ENCODE data around the gene TFF2. TPM values are rescaled to one million over a fixed set of nuclear protein-coding genes. Genes with fewer than 3 reads are reported as not detected.
A peak's percentile ranks its signal among the peaks of the same experiment; 100 is the strongest.

Gene TFF2
- total RNA-seq = not detected

- no peak for DNase-seq
- CTCF ChIA-PET = no interaction called here
- peaks cover 3% of the 10 kb centered on the region for H3K36me3 Mint-ChIP-seq (ENCODE audit: low read depth)
Measured at GRCh38 chr21:42350927-42351426, at the start of gene TFF2. TFF2 (minus strand) TSS chr21:42350994; CDS start chr21:42350957, 37 bp downstream.

GRCh38 chr21:42400525-42400924, 49.7 kb upstream of the TFF2 start:
- Mint-ChIP-seq H3K4me1 (ENCODE audit: low read depth) (peaks cover 56% of the 10 kb centered on the region), H3K27me3 (ENCODE audit: low read depth) (no peaks in the 10 kb centered on the region), H3K9me3 (ENCODE audit: insufficient read depth) (peaks cover 9% of the 10 kb centered on the region), H3K4me3 (no peak overlapping the region), H3K36me3 (ENCODE audit: low read depth) (peaks cover 35% of the 10 kb centered on the region), H3K27ac (no peak overlapping the region)
- POLR2A ChIA-PET = interaction anchor here (0.6 kb wide), 1 partner anchor 12 kb away, joined by 3 read pairs; no protein-coding TSS in a partner anchor
- ATAC-seq = no peak
- CTCF ChIA-PET = interaction anchor here (1.0 to 1.3 kb wide), 2 partner anchors 19 to 162 kb away, joined by 3 to 4 read pairs; no protein-coding TSS in a partner anchor
- no peak for DNase-seq

More at GRCh38 chr21:42350927-42351426, at the start of gene TFF2:
- H3K27me3 Mint-ChIP-seq (ENCODE audit: low read depth) = peaks cover 5% of the 10 kb centered on the region
- no peak for ATAC-seq
- no peaks in the 10 kb centered on the region for H3K4me1 Mint-ChIP-seq (ENCODE audit: low read depth)
- peaks cover 14% of the 10 kb centered on the region for H3K9me3 Mint-ChIP-seq (ENCODE audit: insufficient read depth)
- POLR2A ChIA-PET = no interaction called here
- no peak within 1 kb of the TSS for H3K27ac Mint-ChIP-seq
- H3K4me3 Mint-ChIP-seq = no peak within 1 kb of the TSS

GRCh38 chr21:42398436-42399028, 47.7 kb upstream of the TFF2 start:
- DNase-seq (no peak), ATAC-seq (no peak)
- Mint-ChIP-seq H3K27ac (peak overlapping the region; percentile 50), H3K9me3 (ENCODE audit: insufficient read depth) (peaks cover 9% of the 10 kb centered on the region), H3K27me3 (ENCODE audit: low read depth) (no peaks in the 10 kb centered on the region), H3K36me3 (ENCODE audit: low read depth) (peaks cover 24% of the 10 kb centered on the region), H3K4me1 (ENCODE audit: low read depth) (peaks cover 61% of the 10 kb centered on the region), H3K4me3 (no peak overlapping the region)
- ChIA-PET CTCF (interaction anchor here (0.7 to 1.2 kb wide), 7 partner anchors 13 to 61 kb away, joined by 3 to 5 read pairs (median 4); no protein-coding TSS in a partner anchor), POLR2A (interaction anchor here (0.7 to 1.2 kb wide), 4 partner anchors 11 to 26 kb away, joined by 3 read pairs; no protein-coding TSS in a partner anchor)

- DNase-seq (no peak), ATAC-seq (peak; percentile 24)
- peak overlapping the region; percentile 50 for H3K27ac Mint-ChIP-seq
- CTCF ChIA-PET = interaction anchor here (1.0 to 1.2 kb wide), 3 partner anchors 14 to 25 kb away, joined by 4 to 5 read pairs (median 4); no protein-coding TSS in a partner anchor
- POLR2A ChIA-PET = interaction anchor here (0.8 to 1.2 kb wide), 3 partner anchors 12 to 23 kb away, joined by 3 read pairs; no protein-coding TSS in a partner anchor
- H3K4me3 Mint-ChIP-seq = no peak overlapping the region
- H3K36me3 Mint-ChIP-seq (ENCODE audit: low read depth) = peaks cover 24% of the 10 kb centered on the region
- no peaks in the 10 kb centered on the region for H3K27me3 Mint-ChIP-seq (ENCODE audit: low read depth)
- peaks cover 9% of the 10 kb centered on the region for H3K9me3 Mint-ChIP-seq (ENCODE audit: insufficient read depth)
- H3K4me1 Mint-ChIP-seq (ENCODE audit: low read depth) = peaks cover 62% of the 10 kb centered on the region
Measured at GRCh38 chr21:42397746-42398394, 47.1 kb upstream of the TFF2 start.

- CTCF ChIA-PET = interaction anchor here (1.0 to 1.2 kb wide), 2 partner anchors 16 to 36 kb away, joined by 3 read pairs; no protein-coding TSS in a partner anchor
- Mint-ChIP-seq H3K27ac (peak overlapping the region; percentile 50), H3K36me3 (ENCODE audit: low read depth) (peaks cover 23% of the 10 kb centered on the region), H3K27me3 (ENCODE audit: low read depth) (no peaks in the 10 kb centered on the region), H3K4me1 (ENCODE audit: low read depth) (peaks cover 63% of the 10 kb centered on the region), H3K9me3 (ENCODE audit: insufficient read depth) (peaks cover 8% of the 10 kb centered on the region), H3K4me3 (no peak overlapping the region)
- DNase-seq (no peak), ATAC-seq (no peak)
- POLR2A ChIA-PET = no interaction called here
Measured at GRCh38 chr21:42396799-42397745, 46.3 kb upstream of the TFF2 start.

GRCh38 chr21:42395905-42396651, 45.3 kb upstream of the TFF2 start, which contains the start of gene TMPRSS3:
TMPRSS3 (minus strand) TSS chr21:42396052; CDS start chr21:42395417, 635 bp downstream.
- ChIA-PET CTCF (interaction anchor here (1.0 to 1.2 kb wide), 2 partner anchors 15 to 35 kb away, joined by 3 read pairs; no protein-coding TSS in a partner anchor), POLR2A (no interaction called here)
- ATAC-seq (no peak), DNase-seq (no peak)
- H3K27ac Mint-ChIP-seq = no peak within 1 kb of the TSS
- peaks cover 16% of the 10 kb centered on the region for H3K36me3 Mint-ChIP-seq (ENCODE audit: low read depth)
- no peaks in the 10 kb centered on the region for H3K9me3 Mint-ChIP-seq (ENCODE audit: insufficient read depth)
- H3K27me3 Mint-ChIP-seq (ENCODE audit: low read depth) = no peaks in the 10 kb centered on the region
- H3K4me1 Mint-ChIP-seq (ENCODE audit: low read depth) = peaks cover 65% of the 10 kb centered on the region
- no peak within 1 kb of the TSS for H3K4me3 Mint-ChIP-seq

- peaks cover 15% of the 10 kb centered on the region for H3K36me3 Mint-ChIP-seq (ENCODE audit: low read depth)
- POLR2A ChIA-PET = no interaction called here
Measured at GRCh38 chr21:42395302-42395701, 44.5 kb upstream of the TFF2 start.

GRCh38 chr21:42393443-42393950, 42.7 kb upstream of the TFF2 start:
- Mint-ChIP-seq H3K27ac (peak overlapping the region; percentile 74), H3K36me3 (ENCODE audit: low read depth) (peaks cover 21% of the 10 kb centered on the region), H3K27me3 (ENCODE audit: low read depth) (no peaks in the 10 kb centered on the region), H3K9me3 (ENCODE audit: insufficient read depth) (no peaks in the 10 kb centered on the region), H3K4me3 (peak overlapping the region; percentile 42), H3K4me1 (ENCODE audit: low read depth) (peaks cover 73% of the 10 kb centered on the region)
- DNase-seq (no peak), ATAC-seq (peak; percentile 38)
- POLR2A ChIA-PET = interaction anchor here (0.6 to 3.6 kb wide), 10 partner anchors 10 to 119 kb away, joined by 3 to 52 read pairs (median 4); partner anchors contain the start of gene UBASH3A
- CTCF ChIA-PET = interaction anchor here (0.7 to 3.3 kb wide), 11 partner anchors 8 to 248 kb away, joined by 3 to 23 read pairs (median 5); partner anchors contain the start of gene UBASH3A

More at GRCh38 chr21:42395302-42395701, 44.5 kb upstream of the TFF2 start:
- CTCF ChIA-PET = no interaction called here
- ATAC-seq (no peak), DNase-seq (no peak)
- Mint-ChIP-seq H3K4me1 (ENCODE audit: low read depth) (peaks cover 66% of the 10 kb centered on the region), H3K27ac (no peak overlapping the region), H3K9me3 (ENCODE audit: insufficient read depth) (no peaks in the 10 kb centered on the region), H3K4me3 (no peak overlapping the region), H3K27me3 (ENCODE audit: low read depth) (no peaks in the 10 kb centered on the region)

- Mint-ChIP-seq H3K27ac (peak overlapping the region; percentile 74), H3K9me3 (ENCODE audit: insufficient read depth) (no peaks in the 10 kb centered on the region), H3K36me3 (ENCODE audit: low read depth) (peaks cover 24% of the 10 kb centered on the region), H3K27me3 (ENCODE audit: low read depth) (no peaks in the 10 kb centered on the region), H3K4me3 (peak overlapping the region; percentile 42), H3K4me1 (ENCODE audit: low read depth) (peaks cover 73% of the 10 kb centered on the region)
- POLR2A ChIA-PET = interaction anchor here (0.6 to 3.6 kb wide), 8 partner anchors 10 to 119 kb away, joined by 3 to 52 read pairs (median 4); partner anchors contain the start of gene UBASH3A
- ATAC-seq (peak; percentile 73), DNase-seq (no peak)
- CTCF ChIA-PET = interaction anchor here (0.7 to 3.3 kb wide), 11 partner anchors 9 to 248 kb away, joined by 3 to 23 read pairs (median 5); partner anchors contain the start of gene UBASH3A
Measured at GRCh38 chr21:42392731-42393442, 42.1 kb upstream of the TFF2 start.

- no peak for ATAC-seq
- DNase-seq = no peak
- CTCF ChIA-PET = interaction anchor here (0.9 to 3.3 kb wide), 3 partner anchors 12 to 31 kb away, joined by 3 to 23 read pairs (median 10); partner anchors contain the start of gene UBASH3A
- POLR2A ChIA-PET = interaction anchor here (3.6 kb wide), 1 partner anchor 12 kb away, joined by 52 read pairs; the partner anchor contains the start of gene UBASH3A
- Mint-ChIP-seq H3K27me3 (ENCODE audit: low read depth) (no peaks in the 10 kb centered on the region), H3K36me3 (ENCODE audit: low read depth) (peaks cover 32% of the 10 kb centered on the region), H3K9me3 (ENCODE audit: insufficient read depth) (no peaks in the 10 kb centered on the region), H3K4me3 (no peak overlapping the region), H3K4me1 (ENCODE audit: low read depth) (peaks cover 75% of the 10 kb centered on the region), H3K27ac (no peak overlapping the region)
Measured at GRCh38 chr21:42391297-42391696, 40.5 kb upstream of the TFF2 start.

All from activated CD8-positive, alpha-beta T cell treated with anti-CD3 and anti-CD28 coated beads, Interleukin-2, amount 10 ng/mL, durations not matched to agents 7 days and 5 days (primary cell).